ENCODE measurements around the gene HS2ST1. TPM values are rescaled to one million over a fixed set of nuclear protein-coding genes. Genes with fewer than 3 reads are reported as not detected.

HS2ST1 gene
- total RNA-seq, 1 experiment from 2014 or later = 35.0 TPM

GRCh38 chr1:87121711-87122163 lies 207.3 kb downstream of the HS2ST1 start:
- Histone ChIP-seq H3K27me3 (ENCODE audit: insufficient read depth, low read depth) (no peaks in the 10 kb centered on the region), H3K27ac (no peak overlapping the region), H4K20me1 (ENCODE audit: insufficient read depth) (no peaks in the 10 kb centered on the region), H3K4me2 (no peak overlapping the region), H2AFZ (no peak overlapping the region), H3K79me2 (ENCODE audit: low read depth) (no peaks in the 10 kb centered on the region), H3K4me1 (replicated peaks; ENCODE audit: insufficient read depth) (peaks cover 10% of the 10 kb centered on the region), H3K9me2 (ENCODE audit: insufficient read depth) (no peaks in the 10 kb centered on the region), H3K36me3 (ENCODE audit: low read depth) (no peaks in the 10 kb centered on the region), H3K4me3 (no peak overlapping the region), H3K9me3 (ENCODE audit: insufficient read depth, low read depth) (no peaks in the 10 kb centered on the region), H3F3A (ENCODE audit: insufficient read depth, low read depth) (no peaks in the 10 kb centered on the region)
- ChIA-PET CTCF (no interaction called here), POLR2A (ENCODE audit: unreplicated experiment) (no interaction called here)
- intact Hi-C loops (cut with micrococcal nuclease; ENCODE audit: unreplicated experiment) = no loop called here
- TF ChIP-seq CTCF (conservative IDR thresholded peaks at IDR 0.05) (no peak), EZH2 (IDR thresholded peaks at IDR 0.05; ENCODE audit: low read depth) (no peak)
- no peak for DNase-seq
- BruUV-seq (replicated peaks) = no TSS peak

- no peaks in the 10 kb centered on the region for H4K20me1 ChIP-seq (ENCODE audit: insufficient read depth)
- TF ChIP-seq EZH2 (IDR thresholded peaks at IDR 0.05; ENCODE audit: low read depth) = no peak
- no peak for TF ChIP-seq CTCF (conservative IDR thresholded peaks at IDR 0.05)
- H3K36me3 ChIP-seq (ENCODE audit: low read depth) = no peaks in the 10 kb centered on the region
- no peak overlapping the region for H3K27ac ChIP-seq
- H3K27me3 ChIP-seq (ENCODE audit: insufficient read depth, low read depth) = no peaks in the 10 kb centered on the region
- DNase-seq = no peak
- peaks cover 10% of the 10 kb centered on the region for H3K4me1 ChIP-seq (replicated peaks; ENCODE audit: insufficient read depth)
- CTCF ChIA-PET = no interaction called here
- no peaks in the 10 kb centered on the region for H3K9me2 ChIP-seq (ENCODE audit: insufficient read depth)
- H3F3A ChIP-seq (ENCODE audit: insufficient read depth, low read depth) = no peaks in the 10 kb centered on the region
- no peaks in the 10 kb centered on the region for H3K9me3 ChIP-seq (ENCODE audit: insufficient read depth, low read depth)
- BruUV-seq (replicated peaks) = no TSS peak
- no peaks in the 10 kb centered on the region for H3K79me2 ChIP-seq (ENCODE audit: low read depth)
- H3K4me2 ChIP-seq = no peak overlapping the region
- H2AFZ ChIP-seq = no peak overlapping the region
- no peak overlapping the region for H3K4me3 ChIP-seq
- intact Hi-C loops (cut with micrococcal nuclease; ENCODE audit: unreplicated experiment) = no loop called here
- POLR2A ChIA-PET (ENCODE audit: unreplicated experiment) = no interaction called here
These were observed 207.8 kb downstream of the HS2ST1 start for GRCh38 chr1:87122243-87122642.

- no peaks in the 10 kb centered on the region for H3K36me3 ChIP-seq (ENCODE audit: low read depth)
- H4K20me1 ChIP-seq (ENCODE audit: insufficient read depth) = no peaks in the 10 kb centered on the region
- no peak overlapping the region for H3K4me2 ChIP-seq
- no peaks in the 10 kb centered on the region for H3K4me1 ChIP-seq (replicated peaks; ENCODE audit: insufficient read depth)
- no peak overlapping the region for H3K27ac ChIP-seq
- H2AFZ ChIP-seq = no peak overlapping the region
- POLR2A ChIA-PET (ENCODE audit: unreplicated experiment) = interaction anchor here (0.6 kb wide), 1 partner anchor 208 kb away, joined by 3 read pairs; no protein-coding TSS in a partner anchor
- DNase-seq = no peak
- intact Hi-C loops (cut with micrococcal nuclease; ENCODE audit: unreplicated experiment) = no loop called here
- TF ChIP-seq EZH2 (IDR thresholded peaks at IDR 0.05; ENCODE audit: low read depth) = no peak
- TF ChIP-seq CTCF (conservative IDR thresholded peaks at IDR 0.05) = no peak
- no TSS peak for BruUV-seq (replicated peaks)
- H3K9me2 ChIP-seq (ENCODE audit: insufficient read depth) = no peaks in the 10 kb centered on the region
- H3K4me3 ChIP-seq = no peak overlapping the region
- H3K27me3 ChIP-seq (ENCODE audit: insufficient read depth, low read depth) = no peaks in the 10 kb centered on the region
- no peaks in the 10 kb centered on the region for H3K9me3 ChIP-seq (ENCODE audit: insufficient read depth, low read depth)
- H3F3A ChIP-seq (ENCODE audit: insufficient read depth, low read depth) = no peaks in the 10 kb centered on the region
- H3K79me2 ChIP-seq (ENCODE audit: low read depth) = no peaks in the 10 kb centered on the region
- CTCF ChIA-PET = no interaction called here
These were observed 209.2 kb downstream of the HS2ST1 start for GRCh38 chr1:87123610-87124009.

All from PC-9 (cell line).